CD4-positive, alpha-beta T cell treated with Interleukin-4 for 4 hours (primary cell): ENCODE measurements around the gene NOPCHAP1.
"Not testable (repeated sequence)": the region's sequence is repeated elsewhere in the genome, so short reads cannot be mapped to it uniquely, and the experiment has no call there.

ENCODE experiments used
- DNase-seq: peaks from one replicate; pipeline ENCODE4 v3.0.0-alpha.2; 2020

NOPCHAP1 gene, protein sequence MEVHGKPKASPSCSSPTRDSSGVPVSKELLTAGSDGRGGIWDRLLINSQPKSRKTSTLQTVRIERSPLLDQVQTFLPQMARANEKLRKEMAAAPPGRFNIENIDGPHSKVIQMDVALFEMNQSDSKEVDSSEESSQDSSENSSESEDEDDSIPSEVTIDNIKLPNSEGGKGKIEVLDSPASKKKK

DNA sequence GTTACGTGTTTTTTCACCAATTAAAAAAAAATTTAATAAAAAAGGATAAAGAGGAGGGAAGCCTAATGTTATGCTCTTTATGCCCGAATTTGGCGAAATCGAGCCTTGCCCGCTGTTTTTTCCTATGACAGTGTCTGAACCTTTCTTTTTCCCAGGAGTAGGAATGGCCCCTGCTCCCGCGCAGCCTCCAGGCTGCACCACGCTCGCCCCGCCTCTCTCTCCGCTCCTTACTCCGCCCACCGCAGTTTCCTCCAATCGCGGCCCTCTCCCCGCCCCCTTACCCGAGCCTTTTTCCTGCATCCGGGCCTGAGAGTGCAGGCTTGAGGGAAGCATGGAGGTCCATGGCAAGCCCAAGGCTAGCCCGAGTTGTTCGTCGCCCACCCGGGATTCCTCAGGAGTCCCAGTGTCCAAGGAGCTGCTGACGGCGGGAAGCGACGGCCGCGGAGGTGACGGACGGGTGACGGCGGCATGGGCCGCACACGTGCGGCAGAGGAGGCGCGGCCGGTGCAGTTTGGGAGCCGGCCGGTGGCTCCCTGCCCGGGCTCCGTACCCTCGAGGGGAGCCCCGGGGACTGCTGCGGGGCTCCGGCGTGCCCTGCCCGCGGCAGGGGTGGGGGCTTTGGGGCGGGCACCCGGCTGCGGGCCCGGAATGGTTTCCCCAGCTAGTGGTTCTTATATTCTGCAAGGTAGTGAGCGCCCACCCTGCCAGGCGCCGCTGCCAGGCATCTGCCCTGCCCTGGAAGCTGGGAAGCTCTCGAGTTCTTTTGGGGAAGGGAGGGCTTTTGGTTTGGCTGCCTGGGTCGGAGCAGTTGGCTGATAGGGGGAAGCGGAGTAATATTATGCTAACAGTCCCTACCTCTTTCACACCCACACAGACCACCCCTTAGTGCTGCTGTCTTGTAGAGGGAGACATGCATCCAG, at the start of gene NOPCHAP1:
Gene NOPCHAP1 (plus strand): TSS at position 295 of the 920 bp plus-strand sequence. CDS start 37 bp downstream, at position 332.
- DNase-seq = peak; percentile 78

DNA sequence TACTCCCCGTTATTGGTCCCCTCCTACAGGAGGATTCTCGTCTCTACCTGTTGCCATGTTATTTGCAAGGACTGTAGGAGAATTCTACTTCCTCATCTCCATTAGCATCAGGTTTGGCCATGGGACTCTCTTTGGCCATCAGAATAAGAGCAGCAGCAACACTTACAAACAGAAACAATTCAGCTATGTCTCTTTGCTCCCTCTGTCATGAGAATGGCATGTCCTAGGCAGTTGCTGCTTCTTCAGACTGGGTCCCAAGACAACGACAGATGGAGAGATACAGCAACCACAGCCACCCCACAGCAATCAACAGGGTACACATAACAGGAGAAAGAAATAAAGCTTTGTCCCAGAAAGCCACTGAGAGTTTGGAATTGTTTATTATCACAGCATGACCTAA, 47.7 kb upstream of the NOPCHAP1 start:
- DNase-seq = no peak

DNA sequence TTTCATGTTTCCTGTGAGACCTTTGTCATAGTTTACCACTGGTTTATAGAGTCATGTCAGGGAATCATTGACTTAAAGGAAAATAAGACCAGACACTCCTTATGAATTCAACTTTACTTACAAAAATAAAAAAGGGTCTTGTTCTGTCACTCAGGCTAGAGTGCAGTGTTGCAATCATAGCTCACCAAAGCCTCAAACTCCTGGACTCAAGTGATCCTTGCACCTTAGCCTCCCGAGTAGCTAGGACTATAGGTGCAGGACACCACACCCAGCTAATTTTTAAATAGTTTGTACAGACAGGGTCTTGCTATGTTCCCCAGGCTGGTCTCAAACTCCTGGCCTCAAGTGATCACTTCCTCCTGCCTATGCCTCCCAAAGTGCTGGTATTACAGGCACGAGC, 47.0 kb upstream of the NOPCHAP1 start:
- no peak for DNase-seq

DNA sequence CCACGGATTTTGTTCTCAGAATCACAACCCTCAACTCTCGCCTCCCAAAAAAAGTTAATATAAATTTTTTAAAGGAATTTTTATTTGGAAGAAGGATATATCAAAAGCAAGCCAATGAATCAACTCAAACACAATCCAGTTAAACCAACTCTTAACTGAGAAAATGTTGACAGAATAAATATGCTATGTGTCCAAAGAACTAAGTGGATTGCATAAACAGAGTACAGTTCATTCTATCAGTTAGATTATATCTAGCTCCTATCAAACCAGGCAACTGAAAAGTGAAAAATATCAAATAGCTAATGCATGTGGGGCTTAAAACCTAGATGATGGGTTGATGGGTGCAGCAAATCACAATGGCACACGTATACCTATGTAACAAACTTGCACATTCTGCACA, 44.7 kb upstream of the NOPCHAP1 start:
- no peak for DNase-seq

DNA sequence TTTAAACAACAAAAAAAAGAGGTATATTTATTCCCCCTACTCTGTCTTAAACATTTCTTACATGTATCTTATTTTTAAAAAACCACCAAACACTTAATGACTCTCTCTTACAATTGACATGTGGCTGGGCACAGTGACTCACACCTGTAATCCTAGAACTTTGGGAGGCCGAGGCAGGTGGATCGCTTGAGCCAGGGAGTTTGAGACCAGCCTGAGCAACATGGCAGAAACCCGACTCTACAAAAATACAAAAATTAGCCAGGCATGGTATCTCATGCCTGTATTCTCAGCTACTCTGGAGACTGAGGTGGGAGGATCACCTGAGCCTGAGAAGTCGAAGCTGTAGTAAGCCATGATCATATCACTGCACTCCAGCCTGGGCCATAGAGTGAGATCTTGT, 44.0 kb upstream of the NOPCHAP1 start:
- DNase-seq = no peak

DNA sequence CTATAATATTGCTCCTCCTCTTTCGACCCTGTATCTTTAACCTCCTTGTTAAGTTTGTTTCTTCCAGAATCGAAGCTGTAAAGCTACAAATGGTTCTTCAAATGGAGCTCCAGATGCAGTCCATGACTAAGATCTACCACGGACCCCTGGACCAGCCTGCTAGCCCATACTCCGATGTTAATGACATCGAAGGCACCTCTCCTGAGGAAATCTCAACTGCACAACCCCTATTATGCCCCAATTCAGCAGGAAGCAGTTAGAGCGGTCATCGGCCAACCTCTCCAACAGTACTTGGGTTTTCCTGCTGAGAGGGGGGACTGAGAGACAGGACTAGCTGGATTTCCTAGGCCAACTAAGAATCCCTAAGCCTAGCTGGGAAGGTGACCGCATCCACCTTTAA, 42.7 kb upstream of the NOPCHAP1 start:
- not testable (repeated sequence) for DNase-seq

DNA sequence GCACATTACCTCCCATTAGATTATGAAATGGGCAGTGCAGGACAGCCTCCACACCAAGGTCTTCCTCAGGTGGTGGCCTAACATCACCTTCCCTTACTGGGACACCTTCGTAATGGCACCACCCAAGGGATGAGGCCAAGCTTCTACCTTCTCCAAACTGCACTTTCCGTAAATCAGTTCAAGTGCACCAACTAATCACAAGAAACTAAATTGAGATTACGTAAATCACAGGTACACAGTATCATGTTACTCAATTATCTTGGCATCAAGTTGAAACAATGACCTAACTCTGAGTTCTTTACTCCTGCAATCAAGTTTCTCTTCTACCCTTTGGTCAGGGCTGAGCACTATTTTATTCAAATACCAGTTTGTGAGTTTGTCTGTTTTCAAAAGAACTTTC, 41.9 kb upstream of the NOPCHAP1 start:
- DNase-seq = no peak

DNA sequence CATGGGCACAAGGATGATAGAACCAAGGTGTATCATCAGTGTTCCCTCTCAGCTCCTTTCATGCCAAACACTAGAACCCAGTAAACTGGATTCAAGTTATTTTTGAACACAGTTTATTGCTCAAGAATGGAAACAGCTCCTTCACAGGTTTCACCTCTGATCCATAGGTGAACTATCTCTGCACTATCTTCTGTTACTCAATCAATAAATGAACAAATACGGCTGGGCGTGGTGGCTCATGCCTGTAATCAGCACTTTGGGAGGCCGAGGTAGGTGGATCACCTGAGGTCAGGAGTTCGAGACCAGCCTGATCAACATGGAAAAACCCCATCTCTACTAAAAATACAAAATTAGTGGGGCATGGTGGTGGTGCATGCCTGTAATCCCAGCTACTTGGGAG, 37.4 kb upstream of the NOPCHAP1 start:
- DNase-seq = not testable (repeated sequence)

DNA sequence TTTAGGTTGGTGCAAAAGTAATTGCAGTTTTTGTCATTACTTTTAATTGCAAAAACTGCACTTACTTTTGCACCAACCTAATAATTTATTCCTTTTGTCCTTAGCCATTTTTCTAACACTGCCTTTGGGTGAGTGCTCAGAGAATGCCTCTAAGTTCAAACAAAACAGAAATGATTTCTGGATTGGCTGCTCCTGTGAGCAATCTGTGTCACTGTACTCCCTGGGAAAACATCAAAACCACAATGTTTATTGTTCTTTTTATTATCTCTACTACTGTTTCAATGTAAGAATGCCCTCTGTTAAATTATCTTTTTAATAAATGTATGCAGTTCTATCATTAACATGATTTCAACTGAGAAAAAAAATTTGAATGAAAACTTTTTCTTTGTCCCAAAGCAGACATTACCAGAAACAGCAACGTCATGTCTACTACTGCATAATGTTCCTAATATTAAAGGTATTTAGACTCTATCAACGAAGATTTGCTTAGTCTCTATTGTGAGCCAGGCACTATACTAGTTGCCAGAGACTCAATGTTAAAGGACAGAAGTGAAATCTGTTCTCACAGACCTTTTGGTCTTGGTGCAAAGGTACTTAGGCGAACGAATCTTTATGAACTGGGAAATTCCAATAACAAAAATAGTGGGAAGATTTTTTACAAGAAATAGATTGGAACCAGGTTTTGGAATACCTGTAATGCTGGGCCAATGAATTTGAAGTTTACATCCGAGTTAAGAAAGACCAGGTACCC, 34.2 kb upstream of the NOPCHAP1 start:
- no peak for DNase-seq

DNA sequence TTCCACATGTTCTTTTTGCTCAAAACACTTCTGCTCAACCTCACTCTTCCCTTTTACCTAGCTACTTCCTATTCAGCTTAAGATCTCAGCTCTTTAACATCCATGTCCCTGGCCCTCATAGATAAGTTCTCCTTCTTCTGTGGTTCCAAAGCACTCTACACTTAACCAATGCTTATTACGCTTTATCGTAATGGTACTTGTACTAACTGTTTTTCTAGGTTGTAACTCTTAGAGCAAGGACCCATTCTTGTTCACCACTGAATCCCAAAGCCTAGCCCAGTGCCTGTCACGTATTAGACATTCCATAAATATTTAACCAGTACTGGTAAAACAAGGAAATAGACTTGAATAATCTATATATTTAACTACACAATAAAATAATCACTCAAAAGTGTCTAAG, 33.3 kb upstream of the NOPCHAP1 start:
- no peak for DNase-seq

DNA sequence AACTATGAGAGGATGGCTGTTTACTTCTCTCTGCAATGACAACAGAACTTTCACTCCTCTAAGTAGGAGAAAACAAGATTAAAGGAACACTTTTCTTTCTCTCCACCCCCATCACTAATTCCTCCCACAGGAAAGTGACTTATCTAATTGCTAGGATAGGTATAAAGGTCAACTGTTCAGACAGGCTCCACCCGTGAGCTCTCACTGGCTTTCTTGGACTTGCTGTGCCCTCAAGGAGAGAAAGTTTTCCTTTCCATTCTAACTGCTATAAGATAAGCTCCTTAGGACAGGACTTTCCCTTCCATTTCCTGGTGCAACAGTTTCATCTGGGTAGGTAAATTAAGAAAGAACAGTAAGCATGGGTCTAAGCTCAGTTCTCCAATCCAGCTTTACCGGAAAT, 32.8 kb upstream of the NOPCHAP1 start:
- DNase-seq = no peak

DNA sequence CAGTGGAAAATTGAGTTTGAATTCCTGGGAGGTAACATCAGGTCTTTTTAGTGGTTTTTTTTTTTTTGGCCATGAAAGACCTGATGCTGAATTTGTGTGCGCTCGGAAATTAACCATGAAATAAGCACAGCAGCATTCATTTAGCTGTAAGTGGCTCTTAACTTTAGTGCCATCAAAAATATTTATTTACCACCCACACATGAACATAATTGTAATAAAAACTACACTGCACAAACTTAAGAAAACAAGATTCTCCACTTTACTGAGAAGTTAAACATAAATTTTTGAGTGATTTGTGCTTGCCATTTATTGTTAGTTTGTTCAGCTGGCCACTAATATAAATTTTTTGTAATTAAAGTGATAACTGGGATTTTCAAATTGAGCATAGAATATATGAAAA, 30.4 kb upstream of the NOPCHAP1 start:
- DNase-seq = no peak

DNA sequence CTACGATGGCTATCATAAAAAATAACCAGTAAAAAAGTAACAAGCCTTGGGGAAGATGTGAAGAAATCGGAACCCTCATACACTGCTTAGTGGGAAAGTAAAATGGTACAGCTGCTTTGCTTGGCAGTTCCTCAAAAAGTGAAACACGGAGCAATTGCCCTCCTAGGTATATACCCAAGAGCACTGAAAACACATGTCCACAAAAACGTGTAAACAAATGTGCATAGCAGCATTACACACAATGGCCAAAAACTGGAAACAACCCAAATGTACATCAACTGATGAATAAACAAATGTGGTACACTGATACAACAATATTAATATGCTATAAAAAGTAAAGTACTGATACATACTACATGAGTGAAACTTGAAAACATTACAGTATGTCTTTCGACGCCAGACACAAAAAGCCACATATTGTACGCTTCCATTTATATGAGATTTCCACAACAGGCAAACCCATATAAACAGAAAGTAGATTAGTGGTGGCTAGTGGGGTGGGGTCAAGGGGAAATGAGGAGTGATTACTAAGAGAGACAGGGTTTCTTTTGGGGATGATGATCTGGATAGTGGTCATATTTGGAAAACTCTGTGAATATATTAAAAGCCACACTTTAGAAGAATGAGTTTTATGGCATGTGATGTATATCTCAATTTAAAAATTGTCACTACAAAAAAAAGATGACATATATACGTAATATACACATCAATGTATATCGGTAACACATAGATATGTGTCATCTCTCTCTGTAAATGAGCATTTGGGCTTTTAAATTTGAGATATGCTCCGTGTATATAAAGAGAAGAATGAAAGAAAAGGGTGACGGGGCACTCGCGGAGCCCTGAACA, 29.0 kb upstream of the NOPCHAP1 start:
- no peak for DNase-seq

DNA sequence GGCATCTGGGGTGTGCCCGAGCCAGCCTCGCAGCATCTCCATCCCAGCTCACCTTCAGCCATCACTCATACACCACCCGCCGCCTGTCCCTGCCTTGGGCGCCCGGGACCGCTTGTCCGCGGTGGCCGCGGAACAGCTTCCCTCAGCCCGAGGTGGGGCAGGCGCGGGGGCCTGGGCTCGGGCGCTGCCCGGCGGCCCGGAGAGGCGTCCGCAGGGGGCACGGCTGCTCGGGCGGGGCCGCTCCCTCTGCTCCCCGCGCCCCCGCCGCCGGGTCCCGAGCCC, 28.5 kb upstream of the NOPCHAP1 start:
- DNase-seq = peak; percentile 26

DNA sequence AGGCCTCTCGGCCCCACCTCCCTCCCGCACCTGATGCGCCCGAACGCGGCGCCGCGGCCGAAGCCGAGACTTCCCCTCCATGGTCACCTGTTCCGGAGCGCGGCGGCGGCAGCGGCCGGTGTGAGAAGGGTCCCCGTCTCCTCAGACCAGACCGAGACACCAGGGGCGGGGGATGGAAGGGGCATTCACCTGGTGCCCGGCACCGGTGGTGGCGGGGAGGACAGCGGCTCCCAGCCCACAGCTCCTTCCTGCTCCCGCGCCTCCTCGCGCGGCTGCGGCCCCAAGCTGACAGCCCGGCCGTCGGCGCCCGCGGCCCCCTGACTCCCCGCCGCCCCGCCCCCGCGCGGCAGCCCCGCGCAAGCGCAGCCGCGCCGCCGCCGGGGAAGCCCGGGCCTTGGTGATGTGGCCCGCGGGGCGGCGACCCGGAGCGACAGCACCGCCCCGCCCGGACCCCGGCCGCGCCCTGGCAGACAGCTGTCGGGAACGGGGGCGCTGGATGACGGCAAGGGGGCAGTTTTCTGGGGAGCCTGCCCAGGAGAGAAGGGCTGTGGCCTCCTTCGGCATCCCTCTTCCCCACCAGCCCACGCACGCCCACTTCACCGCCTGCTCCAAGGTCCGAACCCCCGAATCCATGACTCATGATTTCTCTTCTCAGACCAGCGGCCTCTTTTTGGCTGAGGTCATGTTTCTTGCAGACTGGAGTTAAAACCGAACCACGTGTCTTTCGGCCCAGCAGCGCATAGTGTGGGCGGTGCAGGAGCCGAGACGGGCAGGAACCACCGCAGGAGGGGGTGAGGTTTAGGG, 27.9 kb upstream of the NOPCHAP1 start, which contains the start of gene SLC41A2:
Gene SLC41A2 (minus strand): TSS at position 290 of the 804 bp plus-strand sequence. CDS start 29,763 bp downstream, outside the sequence.
- DNase-seq = peak; percentile 87

DNA sequence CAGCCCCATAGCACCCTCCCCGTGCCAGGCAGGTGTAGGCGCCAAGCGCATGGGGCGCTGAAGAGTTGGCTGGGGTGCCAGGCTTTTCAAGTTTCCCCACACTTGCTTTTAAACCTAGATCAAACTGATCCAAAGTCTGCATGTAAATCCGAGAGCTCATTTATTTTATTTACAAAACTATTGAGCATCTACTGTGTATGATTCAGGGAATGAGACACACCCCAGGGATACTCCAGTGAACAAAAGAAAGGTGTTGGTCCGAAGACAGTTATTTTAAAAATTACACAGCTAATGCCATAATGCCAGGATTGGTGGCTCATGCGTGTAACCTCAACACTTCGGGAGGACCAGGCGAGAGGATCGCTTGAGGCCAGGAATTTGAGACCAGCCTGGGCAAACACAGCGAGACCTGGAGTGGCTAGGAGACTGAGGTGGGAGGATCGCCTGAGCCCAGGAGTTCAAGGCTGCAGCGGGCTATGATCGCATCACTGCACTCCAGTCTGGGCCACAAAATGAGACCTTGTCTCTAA, 27.2 kb upstream of the NOPCHAP1 start:
- no peak for DNase-seq

DNA sequence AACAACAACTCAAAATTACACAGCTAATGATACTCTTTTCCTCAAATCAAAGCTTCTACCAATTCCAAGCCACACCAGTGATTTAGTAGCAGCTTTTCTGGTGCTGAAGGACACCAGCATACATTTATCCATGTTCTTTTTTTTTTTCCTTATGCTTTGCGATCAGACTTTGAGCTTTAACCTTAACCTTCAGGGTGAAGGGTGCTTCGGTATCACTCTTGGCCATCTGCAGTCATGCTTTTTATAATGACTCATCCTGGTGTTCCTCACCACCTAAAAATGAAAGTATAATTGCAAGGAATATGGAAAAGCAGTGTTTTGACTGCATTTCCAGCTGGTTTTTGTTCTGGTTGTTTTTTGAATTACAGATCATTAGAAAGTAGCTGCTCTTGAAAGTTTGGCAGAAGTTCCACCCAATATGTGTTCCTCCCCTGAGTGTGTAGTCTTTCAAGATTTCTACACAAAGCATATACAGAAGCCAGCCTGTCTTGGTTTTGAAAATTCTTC, 26.7 kb upstream of the NOPCHAP1 start:
- no peak for DNase-seq

DNA sequence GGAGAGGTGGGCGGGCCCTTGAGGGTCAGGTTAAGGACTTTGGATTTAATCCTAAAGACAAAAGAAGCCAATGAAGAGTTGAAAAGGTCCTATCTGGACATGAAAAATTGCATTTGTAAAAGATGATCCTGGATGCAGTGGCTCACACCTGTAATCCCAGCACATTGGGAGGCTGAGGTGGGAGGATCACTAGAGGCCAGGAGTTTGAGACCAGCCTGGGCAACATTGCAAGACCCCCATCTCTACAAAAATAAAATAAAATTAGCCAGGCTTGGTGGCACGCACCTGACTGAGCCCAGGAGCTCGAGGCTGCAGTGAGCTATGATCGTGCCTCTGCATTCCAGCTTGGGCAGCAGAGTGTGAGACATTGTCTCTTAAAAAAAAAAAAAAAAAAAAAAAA, 25.7 kb upstream of the NOPCHAP1 start:
- no peak for DNase-seq

DNA sequence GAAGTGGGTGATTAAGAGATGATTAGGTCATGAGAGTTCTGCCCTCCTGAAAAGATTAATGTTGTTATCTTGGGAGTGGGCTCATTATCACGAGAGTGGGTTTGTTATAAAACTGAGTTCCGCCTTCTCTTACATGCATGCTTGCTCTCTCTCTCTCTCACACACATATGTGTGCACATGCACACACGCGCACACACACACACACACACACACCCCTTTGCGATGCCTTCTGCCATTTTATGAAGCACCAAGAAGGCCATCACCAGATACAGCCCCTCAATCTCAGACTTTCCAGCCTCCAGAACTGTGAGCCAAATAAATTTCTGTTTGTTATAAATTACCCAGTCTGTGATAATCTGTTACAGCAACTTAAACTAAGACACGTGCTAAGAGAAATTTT, 22.4 kb upstream of the NOPCHAP1 start:
- no peak for DNase-seq

DNA sequence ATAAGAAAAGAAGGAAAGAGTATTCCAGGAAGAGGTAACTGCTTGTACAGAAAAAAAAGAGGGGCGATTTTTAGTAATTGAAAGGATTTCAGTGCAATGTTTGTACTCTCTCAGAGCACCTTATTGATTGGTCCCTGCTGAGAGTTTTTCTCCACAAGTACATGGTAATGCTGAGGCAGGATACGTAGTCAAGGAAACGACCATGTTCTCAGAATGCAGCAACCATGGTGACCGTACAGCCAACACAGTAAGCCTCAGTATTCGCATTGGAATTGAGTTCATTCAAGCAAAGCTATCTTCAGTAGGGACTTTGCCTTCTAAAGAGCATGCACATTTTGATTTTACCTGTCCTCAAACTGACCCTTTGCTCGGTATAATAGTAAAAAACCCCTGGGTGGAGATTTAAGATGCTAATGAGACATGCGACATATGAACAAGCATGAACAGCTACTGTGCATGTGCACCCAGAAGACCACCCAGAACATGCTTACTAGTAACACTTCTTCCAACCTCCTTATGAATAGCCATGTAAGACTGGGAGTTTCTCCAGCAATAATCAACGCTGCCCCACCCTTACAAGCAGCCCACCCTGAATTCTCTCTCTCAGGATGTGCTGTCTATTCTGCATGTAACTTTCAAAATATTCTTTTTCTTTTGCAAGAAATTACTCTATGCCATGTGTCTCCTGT, 21.8 kb upstream of the NOPCHAP1 start:
- no peak for DNase-seq

DNA sequence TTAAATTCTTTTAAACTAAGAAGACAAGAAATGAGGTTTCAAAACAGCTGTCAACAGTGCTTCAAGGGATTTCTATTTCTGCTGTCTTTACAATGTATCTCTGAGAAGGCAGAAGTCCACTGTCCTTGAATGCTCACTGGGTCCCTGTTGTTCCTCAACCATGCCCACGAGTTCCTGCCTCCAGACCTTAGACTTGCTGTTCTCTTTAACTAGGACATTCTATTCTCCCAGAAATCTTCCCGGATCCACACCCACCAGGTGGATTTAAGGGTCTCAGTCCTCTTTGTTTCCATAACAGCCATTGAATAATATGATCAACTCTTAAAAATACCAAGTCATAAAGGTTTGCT, 21.3 kb upstream of the NOPCHAP1 start:
- no peak for DNase-seq
